Naive B cell (primary cell): Measurements from ENCODE around the gene PES1. TPM values are rescaled to one million over a fixed set of nuclear protein-coding genes. Genes with fewer than 3 reads are reported as not detected.
A peak's percentile ranks its signal among the peaks of the same experiment; 100 is the strongest.
"Not testable (repeated sequence)": the region's sequence is repeated elsewhere in the genome, so short reads cannot be mapped to it uniquely, and the experiment has no call there.

Experiments used
- ATAC-seq, 2 donors: fragments of 150-1000 bp; cut with Tn5 transposase; 2 replicates each; pipeline ENCODE4 v1.10.0; 2021; ENCODE audit warnings: low read depth in 2 of 2, mild to moderate bottlenecking in 2 of 2, moderate library complexity in 2 of 2
- DNase-seq: peaks from one replicate; pipeline ENCODE4 v3.0.0; 2022
- H3K27ac Mint-ChIP-seq, 6 donors: one replicate each; pipeline ENCODE4 v1.8.0; 2020 to 2022; ENCODE audit warnings: mild to moderate bottlenecking in 6 of 6, mixed read lengths in 6 of 6, moderate library complexity in 5 of 6, inconsistent platforms in 2 of 6
- H3K27me3 Mint-ChIP-seq, 3 donors: one replicate each; pipeline ENCODE4 v1.8.0; 2021 to 2022; ENCODE audit warnings: mixed read lengths in 3 of 3, mild to moderate bottlenecking in 1 of 3
- H3K36me3 Mint-ChIP-seq, 2 donors: one replicate each; pipeline ENCODE4 v1.8.0; 2020 to 2022; ENCODE audit warnings: mixed read lengths in 2 of 2, inconsistent platforms in 1 of 2, mild to moderate bottlenecking in 1 of 2
- H3K4me1 Mint-ChIP-seq, 3 donors: one replicate each; pipeline ENCODE4 v1.8.0; 2020 to 2022; ENCODE audit warnings: mixed read lengths in 3 of 3, inconsistent platforms in 1 of 3, mild to moderate bottlenecking in 1 of 3, moderate library complexity in 1 of 3
- H3K4me3 Mint-ChIP-seq, 8 donors: one replicate each; pipeline ENCODE4 v1.8.0; 2020 to 2022; ENCODE audit warnings: mild to moderate bottlenecking in 8 of 8, mixed read lengths in 8 of 8, moderate library complexity in 8 of 8, inconsistent platforms in 2 of 8
- H3K9me3 Mint-ChIP-seq, 7 donors: one replicate each; pipeline ENCODE4 v1.8.0; 2020 to 2022; ENCODE audit warnings: mixed read lengths in 7 of 7, mild to moderate bottlenecking in 5 of 7, inconsistent platforms in 2 of 7, moderate library complexity in 1 of 7
- polyA plus RNA-seq, 6 donors: library from polyadenylated mRNA; unstranded; fragments of 300-500 nt; fragmentation: Illumina TruSeq; gene quantifications; one replicate each; pipeline ENCODE4 v1.2.3, GENCODE V29; 2021; ENCODE audit warnings: low read depth in 6 of 6

The PES1 gene
- polyA plus RNA-seq, 6 donors from 2014 or later: 25.9 to 49.9 (median 36.9) TPM

DNA sequence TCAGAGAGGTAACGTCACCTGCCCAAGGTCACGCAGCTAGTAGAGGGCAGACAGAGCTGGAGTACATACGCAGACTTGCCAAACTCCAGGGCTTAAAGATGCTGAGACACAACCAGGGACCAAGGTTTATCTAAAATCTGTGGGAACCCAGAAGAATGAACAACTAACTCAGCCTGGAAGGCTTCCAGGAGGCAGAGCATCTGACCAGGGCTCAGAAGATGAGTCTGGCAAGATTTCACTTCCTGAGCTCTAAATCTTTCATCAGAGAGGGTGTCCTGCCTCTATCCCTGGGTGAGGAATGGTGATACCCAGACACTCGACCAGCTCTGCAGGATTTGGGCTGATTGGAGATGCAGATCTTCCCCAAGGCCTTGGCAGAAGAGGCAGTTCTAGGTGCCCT is 26.4 kb downstream of the PES1 start:
- Mint-ChIP-seq H3K9me3 (peaks cover 0 to 3% (median 0%) of the 10 kb centered on the region in 7 donors), H3K4me3 (no peak overlapping the region), H3K27me3 (peaks cover 4 to 22% (median 19%) of the 10 kb centered on the region in 3 donors), H3K36me3 (peaks cover 0 to 5% of the 10 kb centered on the region in 2 donors), H3K4me1 (peaks cover 0 to 3% (median 0%) of the 10 kb centered on the region in 3 donors), H3K27ac (peak overlapping the region in 1 of 6 donors; percentile 38)
- no peak for ATAC-seq
- no peak for DNase-seq

DNA sequence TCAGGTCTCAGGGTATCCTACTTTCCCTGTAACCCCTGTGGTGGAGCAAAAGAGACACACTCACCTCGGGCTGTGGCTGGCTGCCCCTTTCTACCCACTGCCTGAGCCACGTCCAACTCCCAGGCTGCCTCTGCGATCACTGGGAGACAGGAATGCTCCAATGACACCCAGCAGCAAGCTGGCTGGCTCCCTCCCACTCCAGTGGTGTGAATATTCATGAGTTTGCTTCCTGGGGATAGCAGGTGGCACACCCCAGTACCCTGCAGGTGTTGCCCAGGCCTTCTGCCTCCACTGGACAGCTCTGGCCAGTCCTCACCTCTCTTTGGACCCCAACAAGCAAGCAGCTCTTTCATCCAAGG is 27.0 kb downstream of the PES1 start:
- peaks cover 0 to 3% (median 0%) of the 10 kb centered on the region in 3 donors for H3K4me1 Mint-ChIP-seq
- no peak overlapping the region for H3K4me3 Mint-ChIP-seq
- peaks cover 4 to 22% (median 19%) of the 10 kb centered on the region in 3 donors for H3K27me3 Mint-ChIP-seq
- H3K36me3 Mint-ChIP-seq: peaks cover 0 to 5% of the 10 kb centered on the region in 2 donors
- no peak overlapping the region for H3K27ac Mint-ChIP-seq
- H3K9me3 Mint-ChIP-seq: peaks cover 0 to 3% (median 0%) of the 10 kb centered on the region in 7 donors
- ATAC-seq: no peak
- no peak for DNase-seq

DNA sequence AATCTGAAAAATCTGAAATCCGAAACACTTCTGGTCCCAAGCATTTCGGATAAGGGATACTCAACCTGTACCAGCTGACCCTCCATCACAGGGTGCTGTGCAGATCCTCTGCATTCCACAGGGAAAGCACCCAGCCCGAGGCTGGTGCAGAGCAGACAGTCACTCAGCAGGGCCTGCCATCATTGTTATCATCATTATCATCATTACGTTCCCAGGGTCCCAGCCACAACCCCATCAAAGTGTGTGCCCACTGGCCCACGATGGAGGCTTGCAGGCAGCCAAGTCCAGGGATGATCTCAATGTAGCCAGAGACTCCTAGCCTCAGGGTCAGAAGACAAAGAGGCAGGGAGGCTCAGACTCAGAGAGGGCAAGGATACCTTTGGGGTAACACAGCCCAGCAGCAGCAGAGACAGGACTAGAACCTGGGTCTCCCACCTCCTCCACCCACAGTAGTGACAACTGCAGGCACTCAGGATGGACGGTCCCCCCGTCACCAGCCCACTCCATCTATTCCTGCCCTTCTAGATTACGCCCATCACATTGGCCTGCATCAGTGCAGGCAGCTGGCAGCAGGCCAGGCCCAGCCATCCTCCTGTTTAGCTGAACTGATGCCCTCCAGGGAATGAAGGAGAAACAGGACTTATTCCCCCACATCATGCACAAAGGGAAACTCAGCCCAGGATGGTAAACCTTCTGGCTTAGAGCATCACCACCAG is 27.5 kb downstream of the PES1 start:
- H3K4me3 Mint-ChIP-seq: no peak overlapping the region
- peaks cover 3 to 19% (median 17%) of the 10 kb centered on the region in 3 donors for H3K27me3 Mint-ChIP-seq
- H3K27ac Mint-ChIP-seq: no peak overlapping the region
- no peak for DNase-seq
- peaks cover 0 to 5% of the 10 kb centered on the region in 2 donors for H3K36me3 Mint-ChIP-seq
- no peak for ATAC-seq
- peaks cover 0 to 2% (median 0%) of the 10 kb centered on the region in 3 donors for H3K4me1 Mint-ChIP-seq
- H3K9me3 Mint-ChIP-seq: peaks cover 0 to 3% (median 0%) of the 10 kb centered on the region in 7 donors

DNA sequence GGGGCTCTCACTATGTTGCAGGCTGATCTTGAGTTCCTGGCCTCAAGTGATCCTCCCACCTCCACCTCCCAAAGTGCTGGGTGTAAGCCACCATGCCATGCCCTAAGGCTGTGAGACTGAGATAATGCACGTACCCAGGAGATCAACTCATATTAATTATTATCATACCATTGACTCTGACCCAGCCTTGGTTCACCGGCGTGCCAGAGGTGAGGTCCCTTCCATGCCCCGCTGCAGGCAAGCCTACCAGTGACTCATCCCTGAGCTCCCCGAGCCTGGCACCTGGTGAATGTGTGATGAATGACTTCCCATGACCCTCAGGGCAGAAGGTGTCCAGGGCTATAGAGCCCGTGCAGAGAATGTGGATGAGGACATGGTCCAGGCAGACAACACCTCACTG is 29.3 kb downstream of the PES1 start:
- no peaks in the 10 kb centered on the region for H3K36me3 Mint-ChIP-seq
- H3K27ac Mint-ChIP-seq: peak overlapping the region in 1 of 6 donors; percentile 57
- no peaks in the 10 kb centered on the region for H3K4me1 Mint-ChIP-seq
- ATAC-seq (no peak), DNase-seq (no peak)
- no peak overlapping the region for H3K4me3 Mint-ChIP-seq
- no peaks in the 10 kb centered on the region for H3K9me3 Mint-ChIP-seq
- H3K27me3 Mint-ChIP-seq: peaks cover 0 to 7% (median 6%) of the 10 kb centered on the region in 3 donors

DNA sequence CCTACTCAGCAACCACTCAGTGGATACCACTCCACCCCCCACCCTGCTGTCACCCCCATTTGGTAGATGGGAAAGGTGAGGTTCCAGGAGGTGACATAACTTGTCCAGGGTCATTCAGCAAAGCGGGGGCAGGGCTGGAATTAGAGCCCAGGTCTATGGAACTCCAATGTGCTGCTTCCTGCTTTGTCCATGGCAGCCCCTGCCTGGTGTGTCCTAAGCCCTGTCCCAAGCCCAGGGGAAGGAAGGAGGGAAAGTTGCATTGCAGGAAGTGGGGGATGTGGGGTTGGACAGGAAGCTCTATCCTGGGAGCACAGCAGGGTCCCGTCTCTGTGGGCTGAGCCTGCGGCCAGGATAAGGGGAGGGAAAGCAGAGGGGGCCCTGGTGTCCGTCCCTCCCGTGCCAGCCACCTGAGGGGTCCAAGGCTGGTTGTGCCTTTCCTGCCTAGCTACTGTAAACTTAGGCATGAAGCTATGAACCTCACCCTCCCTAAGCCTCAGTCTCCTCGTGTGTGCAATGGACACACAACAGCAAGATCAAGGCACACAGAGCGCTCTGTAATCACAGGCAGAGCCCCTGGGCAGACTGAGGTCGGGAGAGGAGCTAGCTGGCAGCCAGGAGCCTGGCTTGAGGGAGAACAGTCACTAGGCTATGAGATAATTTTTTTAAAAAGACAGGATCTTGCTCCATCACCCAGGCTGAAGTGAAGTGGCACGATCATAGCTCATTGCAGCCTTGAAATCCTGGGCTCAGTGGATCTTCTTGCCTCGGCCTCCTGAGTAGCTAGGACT is 30.1 kb downstream of the PES1 start:
- H3K4me1 Mint-ChIP-seq: no peaks in the 10 kb centered on the region
- DNase-seq (no peak), ATAC-seq (no peak)
- H3K27me3 Mint-ChIP-seq: peaks cover 0 to 6% (median 4%) of the 10 kb centered on the region in 3 donors
- H3K4me3 Mint-ChIP-seq: no peak overlapping the region
- no peaks in the 10 kb centered on the region for H3K9me3 Mint-ChIP-seq
- no peaks in the 10 kb centered on the region for H3K36me3 Mint-ChIP-seq
- H3K27ac Mint-ChIP-seq: no peak overlapping the region

DNA sequence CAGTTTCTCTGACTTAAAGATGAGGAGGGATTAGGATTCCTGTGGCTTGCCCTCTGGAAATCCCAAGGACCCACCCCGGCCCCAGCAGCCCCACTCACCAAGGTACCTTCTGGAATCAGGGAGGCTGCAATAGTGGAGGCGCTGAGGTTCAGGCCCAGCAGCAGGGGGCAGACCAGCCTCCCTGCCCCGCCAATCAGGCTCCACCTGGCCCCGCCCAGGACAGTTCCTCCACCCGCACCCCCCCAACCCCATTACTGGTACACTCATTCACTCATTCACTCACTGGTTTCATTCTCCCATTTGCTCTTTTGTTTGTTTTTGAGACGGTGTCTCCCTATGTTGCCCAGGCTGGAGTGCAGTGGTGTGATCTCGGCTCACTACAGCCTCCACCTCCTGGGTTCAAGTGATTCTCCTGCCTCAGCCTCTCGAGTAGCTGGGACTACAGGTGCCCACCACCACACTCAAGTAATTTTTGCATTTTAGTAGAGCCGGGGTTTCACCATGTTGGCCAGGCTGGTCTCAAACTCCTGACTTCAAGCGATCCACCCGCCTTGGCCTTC is 31.0 kb downstream of the PES1 start:
- H3K27ac Mint-ChIP-seq, H3K9me3 Mint-ChIP-seq, H3K27me3 Mint-ChIP-seq, DNase-seq, H3K4me1 Mint-ChIP-seq, H3K36me3 Mint-ChIP-seq, H3K4me3 Mint-ChIP-seq, ATAC-seq: not testable (repeated sequence)

DNA sequence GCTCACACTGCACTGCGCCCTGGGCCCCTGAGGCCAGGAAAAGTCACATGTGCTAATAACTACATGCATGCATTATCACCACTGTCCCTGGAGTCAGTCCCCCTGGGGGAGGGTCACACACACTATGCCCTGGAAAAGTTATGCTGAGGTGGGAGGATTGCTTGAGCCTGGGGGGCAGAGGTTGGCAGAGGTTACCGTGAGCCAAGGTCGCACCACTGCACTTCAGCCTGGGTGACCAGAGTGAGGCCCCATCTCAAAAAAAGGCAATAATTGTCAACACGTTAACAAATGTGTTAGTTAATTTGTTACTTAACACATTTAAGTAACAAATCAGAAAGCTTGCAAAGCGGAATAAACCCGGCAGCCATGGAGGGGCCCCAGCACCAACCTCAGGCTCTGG is 31.8 kb downstream of the PES1 start:
- H3K27me3 Mint-ChIP-seq: peaks cover 0 to 6% (median 0%) of the 10 kb centered on the region in 3 donors
- H3K4me3 Mint-ChIP-seq: no peak overlapping the region
- H3K4me1 Mint-ChIP-seq: no peaks in the 10 kb centered on the region
- no peaks in the 10 kb centered on the region for H3K9me3 Mint-ChIP-seq
- ATAC-seq (no peak), DNase-seq (no peak)
- no peaks in the 10 kb centered on the region for H3K36me3 Mint-ChIP-seq
- no peak overlapping the region for H3K27ac Mint-ChIP-seq

DNA sequence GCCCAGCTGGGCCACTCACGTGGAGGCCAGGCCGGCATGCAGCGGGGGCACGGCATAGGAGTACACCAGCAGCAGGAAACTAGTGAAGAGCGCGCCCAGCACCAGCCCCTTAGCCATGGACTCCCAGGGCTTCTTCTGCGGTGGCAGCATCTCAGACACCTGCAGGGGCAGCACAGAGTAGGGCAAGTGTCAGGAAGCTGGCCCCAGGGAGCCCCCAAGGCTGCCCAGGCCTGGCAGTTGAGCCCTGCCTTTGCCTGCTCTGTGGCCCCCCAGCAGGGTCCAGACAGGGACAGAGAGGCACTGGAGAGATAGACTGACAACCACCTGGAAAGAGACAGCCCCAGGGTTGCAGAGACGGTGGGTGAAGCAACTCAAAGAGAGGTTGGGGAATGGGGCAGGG is 34.5 kb downstream of the PES1 start:
- H3K9me3 Mint-ChIP-seq: no peaks in the 10 kb centered on the region
- ATAC-seq (no peak), DNase-seq (no peak)
- H3K27me3 Mint-ChIP-seq: peaks cover 0 to 6% (median 0%) of the 10 kb centered on the region in 3 donors
- no peaks in the 10 kb centered on the region for H3K4me1 Mint-ChIP-seq
- H3K27ac Mint-ChIP-seq: no peak overlapping the region
- no peak overlapping the region for H3K4me3 Mint-ChIP-seq
- no peaks in the 10 kb centered on the region for H3K36me3 Mint-ChIP-seq

DNA sequence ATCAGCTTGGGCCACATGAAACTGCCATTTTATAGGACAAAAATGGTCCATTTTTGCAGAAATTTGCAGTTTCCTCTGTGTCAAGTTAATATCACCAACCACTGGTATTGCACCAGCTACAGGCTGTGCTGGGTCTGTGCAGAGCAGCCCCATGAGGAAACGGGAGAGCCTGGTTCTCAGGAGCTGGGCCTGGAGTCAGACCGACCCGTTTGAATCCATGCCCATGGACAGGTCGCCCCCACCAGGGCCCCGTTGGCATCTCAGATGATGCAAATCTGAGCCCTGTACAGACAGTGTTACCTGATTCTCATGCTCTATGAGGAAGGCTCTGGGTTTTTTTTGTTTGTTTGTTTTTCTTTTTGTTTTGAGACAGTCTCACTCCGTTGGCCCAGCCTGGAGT is 35.3 kb downstream of the PES1 start:
- Mint-ChIP-seq H3K36me3 (no peaks in the 10 kb centered on the region), H3K4me1 (no peaks in the 10 kb centered on the region), H3K27me3 (peaks cover 0 to 6% (median 0%) of the 10 kb centered on the region in 3 donors), H3K27ac (no peak overlapping the region), H3K4me3 (no peak overlapping the region), H3K9me3 (no peaks in the 10 kb centered on the region)
- no peak for DNase-seq
- ATAC-seq: no peak

DNA sequence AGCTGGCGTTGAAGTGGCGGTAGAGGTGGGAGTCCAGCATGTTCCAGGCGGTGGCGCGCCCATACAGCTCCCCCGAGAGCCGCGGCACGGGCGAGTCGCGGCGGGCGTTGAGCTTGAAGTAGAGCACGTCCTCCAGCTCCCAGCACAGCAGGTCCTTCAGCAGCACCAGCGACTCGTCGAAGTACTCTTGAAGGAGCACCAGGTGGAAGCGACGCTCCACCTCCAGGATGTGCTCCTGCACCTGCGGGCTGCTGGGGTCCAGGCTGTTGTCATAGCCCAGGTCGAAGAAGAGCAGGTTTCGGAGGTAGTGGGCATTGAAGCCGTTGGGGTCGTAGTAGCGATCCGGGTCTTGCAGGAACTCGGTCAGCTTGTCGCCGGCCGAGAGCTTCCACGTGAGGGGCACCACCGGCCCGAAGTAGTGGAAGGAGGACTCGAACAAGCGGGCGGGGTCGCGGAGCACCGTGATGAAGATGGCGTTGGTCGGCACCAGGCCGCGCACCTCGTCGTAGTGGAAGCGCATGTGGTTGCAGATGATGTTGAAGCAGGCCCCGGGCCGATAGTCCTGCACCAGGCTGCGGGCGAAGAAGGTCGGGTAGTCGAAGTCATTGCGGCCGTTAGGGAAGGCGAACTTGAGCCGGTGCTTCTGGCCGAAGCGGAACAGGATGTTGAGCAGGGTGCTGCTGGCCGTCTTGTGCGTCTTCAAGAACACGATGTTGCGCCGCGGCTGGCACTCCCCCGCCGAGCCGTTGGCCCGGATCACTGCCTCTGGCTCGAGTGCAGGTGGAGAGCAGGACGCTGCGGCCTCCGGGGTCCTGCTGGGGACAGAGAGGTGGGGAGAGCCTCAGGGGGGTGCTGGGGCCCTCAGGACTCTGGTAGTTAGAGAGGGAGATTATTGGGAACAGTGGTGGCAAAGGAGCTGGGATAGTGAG is 36.2 kb downstream of the PES1 start:
- ATAC-seq (no peak), DNase-seq (no peak)
- H3K27ac Mint-ChIP-seq: no peak overlapping the region
- H3K27me3 Mint-ChIP-seq: no peaks in the 10 kb centered on the region
- no peaks in the 10 kb centered on the region for H3K9me3 Mint-ChIP-seq
- no peak overlapping the region for H3K4me3 Mint-ChIP-seq
- H3K36me3 Mint-ChIP-seq: no peaks in the 10 kb centered on the region
- no peaks in the 10 kb centered on the region for H3K4me1 Mint-ChIP-seq

DNA sequence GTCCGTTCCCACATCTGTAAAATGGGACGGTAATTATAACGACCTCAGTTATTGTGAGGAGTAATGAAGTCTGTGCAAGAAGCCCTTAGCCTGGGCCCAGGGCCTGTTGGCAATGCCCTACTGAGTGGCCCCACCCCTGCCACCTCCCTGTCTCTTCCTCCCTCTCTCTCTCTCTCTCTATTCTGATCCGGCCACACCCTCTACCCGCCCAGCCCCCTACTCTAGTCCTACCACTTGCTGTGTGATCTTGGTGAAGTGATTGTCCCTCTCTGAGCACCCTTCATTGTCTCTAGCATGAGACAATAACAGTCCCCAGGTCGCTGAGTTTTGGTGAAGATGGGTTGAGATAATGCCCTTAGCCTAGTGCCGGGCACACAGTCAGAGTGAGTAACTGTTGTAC is 37.7 kb downstream of the PES1 start:
- no peak overlapping the region for H3K4me3 Mint-ChIP-seq
- H3K27ac Mint-ChIP-seq: no peak overlapping the region

DNA sequence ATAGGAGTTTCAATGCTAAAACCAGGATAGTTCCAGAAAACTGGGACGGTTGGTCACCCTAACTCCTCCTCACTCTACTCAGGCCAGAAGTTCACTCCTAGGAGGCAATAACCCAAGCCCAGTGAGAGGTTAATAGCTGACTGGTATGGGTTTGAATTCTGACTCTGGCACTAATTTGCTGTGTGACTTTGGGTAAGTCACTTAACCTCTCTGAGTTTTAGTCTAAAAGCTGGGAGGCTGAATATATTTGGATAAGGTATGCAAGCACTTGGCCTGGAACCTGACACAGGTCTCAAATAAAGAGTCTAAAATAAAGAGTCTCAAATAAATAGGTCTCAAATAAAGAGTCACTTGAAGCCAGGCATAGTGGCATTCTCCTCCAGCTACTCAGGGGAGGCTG is 39.0 kb downstream of the PES1 start:
- Mint-ChIP-seq H3K9me3 (peaks cover 0 to 2% (median 0%) of the 10 kb centered on the region in 7 donors), H3K36me3 (no peaks in the 10 kb centered on the region), H3K4me3 (no peak overlapping the region), H3K4me1 (no peaks in the 10 kb centered on the region), H3K27ac (no peak overlapping the region), H3K27me3 (peaks cover 6 to 21% (median 13%) of the 10 kb centered on the region in 3 donors)
- no peak for DNase-seq
- no peak for ATAC-seq

More for the DNA sequence above, 37.7 kb downstream of the PES1 start:
- ATAC-seq: no peak
- no peak for DNase-seq
- H3K27me3 Mint-ChIP-seq: peaks cover 0 to 13% (median 6%) of the 10 kb centered on the region in 3 donors
- no peaks in the 10 kb centered on the region for H3K4me1 Mint-ChIP-seq
- no peaks in the 10 kb centered on the region for H3K36me3 Mint-ChIP-seq
- H3K9me3 Mint-ChIP-seq: no peaks in the 10 kb centered on the region

DNA sequence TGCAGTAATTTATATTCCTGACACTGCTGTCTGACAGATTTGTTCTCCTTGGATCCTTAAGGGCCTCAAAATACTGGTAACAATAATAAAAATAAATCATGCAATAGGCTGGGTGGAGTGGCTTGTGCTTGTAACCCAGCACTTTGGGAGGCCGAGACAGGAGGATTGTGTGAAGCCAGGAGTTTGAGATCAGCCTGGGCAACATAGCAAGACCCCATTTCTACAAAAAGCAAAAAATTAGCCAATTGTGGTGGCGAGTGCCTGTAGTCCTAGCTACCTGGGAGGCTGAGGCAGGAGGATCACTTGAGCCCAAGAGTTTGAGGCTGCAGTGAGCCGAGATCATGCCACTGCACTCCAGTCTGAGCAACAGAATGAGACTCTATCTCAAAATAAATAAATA is 39.9 kb downstream of the PES1 start:
- DNase-seq, H3K36me3 Mint-ChIP-seq, H3K4me1 Mint-ChIP-seq, H3K4me3 Mint-ChIP-seq, H3K9me3 Mint-ChIP-seq, H3K27ac Mint-ChIP-seq, ATAC-seq: not testable (repeated sequence)
- peaks cover 6 to 29% (median 20%) of the 10 kb centered on the region in 3 donors for H3K27me3 Mint-ChIP-seq
